GM23338 (cell line): ENCODE data around the gene SLC35G4. TPM values are rescaled to one million over a fixed set of nuclear protein-coding genes. Genes with fewer than 3 reads are reported as not detected.

Experiments
- ATAC-seq: fragments of 200-7000 bp; cut with Tn5 transposase; 3 replicates; pipeline ENCODE4 v1.9.1; 2020
- DNase-seq: peaks from one replicate; pipeline ENCODE4 v3.0.0-alpha.2; 2015; ENCODE audit warnings: low spot score
- H2AFZ ChIP-seq: fragments of 200-600 bp; sonication (generic); 2 replicates; pipeline ENCODE4 v1.8.0; 2016; ENCODE audit warnings: antibody characterized with exemption, mild to moderate bottlenecking, moderate library complexity
- H3F3A ChIP-seq: fragments of 200-600 bp; sonication (generic); replicated peaks from 2 replicates; pipeline ENCODE4 v1.8.0; 2017; ENCODE audit warnings: antibody characterized with exemption, mixed run types, low read depth
- H3K27ac ChIP-seq: fragments of 200-600 bp; sonication (generic); 2 replicates; pipeline ENCODE4 v1.6.1; 2016; ENCODE audit warnings: low read depth
- H3K27me3 ChIP-seq: fragments of 200-600 bp; sonication (generic); 2 replicates; pipeline ENCODE4 v1.8.0; 2016; ENCODE audit warnings: mild to moderate bottlenecking, mixed run types, moderate library complexity; ENCODE audit not compliant: insufficient read depth
- H3K36me3 ChIP-seq: fragments of 200-600 bp; sonication (generic); 2 replicates; pipeline ENCODE4 v1.8.0; 2016; ENCODE audit warnings: mild to moderate bottlenecking; ENCODE audit not compliant: insufficient read depth
- H3K4me1 ChIP-seq: fragments of 200-600 bp; sonication (generic); 2 replicates; pipeline ENCODE4 v1.8.0; 2016; ENCODE audit warnings: mild to moderate bottlenecking, moderate library complexity; ENCODE audit not compliant: insufficient read depth
- H3K4me2 ChIP-seq: fragments of 200-600 bp; sonication (generic); 2 replicates; pipeline ENCODE4 v1.7.1; 2017; ENCODE audit warnings: mixed run types
- H3K4me3 ChIP-seq: fragments of 200-600 bp; sonication (generic); 2 replicates; pipeline ENCODE4 v1.6.1; 2016; ENCODE audit warnings: mixed run types
- H3K79me2 ChIP-seq: fragments of 200-600 bp; sonication (generic); replicated peaks from 2 replicates; pipeline ENCODE4 v1.8.0; 2017; ENCODE audit warnings: mild to moderate bottlenecking; ENCODE audit not compliant: insufficient read depth
- H3K9me2 ChIP-seq: fragments of 200-600 bp; sonication (generic); 2 replicates; pipeline ENCODE4 v1.8.0; 2017; ENCODE audit not compliant: insufficient read depth
- H4K20me1 ChIP-seq: fragments of 200-600 bp; sonication (generic); replicated peaks from 2 replicates; pipeline ENCODE4 v1.8.0; 2017; ENCODE audit warnings: mild to moderate bottlenecking; ENCODE audit not compliant: insufficient read depth
- H3K27ac Mint-ChIP-seq: 2 replicates; pipeline ENCODE4 v1.8.0; 2020; ENCODE audit warnings: inconsistent platforms, mild to moderate bottlenecking, moderate library complexity, mixed read lengths
- H3K27me3 Mint-ChIP-seq: 3 replicates; pipeline ENCODE4 v1.8.0; 2022; ENCODE audit warnings: low read depth, mild to moderate bottlenecking, moderate library complexity, mixed read lengths, inconsistent platforms; ENCODE audit not compliant: insufficient read depth, poor library complexity
- H3K36me3 Mint-ChIP-seq: 3 replicates; pipeline ENCODE4 v1.8.0; 2021; ENCODE audit warnings: low read depth, mild to moderate bottlenecking, inconsistent platforms, moderate library complexity, mixed read lengths
- H3K4me1 Mint-ChIP-seq: 3 replicates; pipeline ENCODE4 v1.8.0; 2020; ENCODE audit warnings: mild to moderate bottlenecking, inconsistent platforms, mixed read lengths
- H3K4me3 Mint-ChIP-seq: 3 replicates; pipeline ENCODE4 v1.8.0; 2021; ENCODE audit warnings: moderate library complexity, mild to moderate bottlenecking, inconsistent platforms, mixed read lengths
- H3K9me3 Mint-ChIP-seq: 3 replicates; pipeline ENCODE4 v1.8.0; 2020; ENCODE audit warnings: moderate library complexity, mild to moderate bottlenecking, inconsistent platforms, mixed read lengths
- STAT1 ChIP-seq: IDR thresholded peaks from one replicate; pipeline ENCODE4 v1.6.1; 2016; ENCODE audit warnings: antibody characterized with exemption; ENCODE audit not compliant: unreplicated experiment
- polyA plus RNA-seq: library from polyadenylated mRNA; unstranded; fragments of >200 nt; fragmentation: Nextera tagmentation; extraction: Ambion mirVana; gene quantifications from 2 replicates; pipeline ENCODE4 v1.2.1, GENCODE V29; 2016
- total RNA-seq: library from RNA; depleted of rRNA; stranded (reverse); fragments of >200 nt; shearing (Covaris generic); gene quantifications from 2 replicates; pipeline ENCODE4 v1.2.3, GENCODE V29; 2014
- TF ChIP-seq, protein P1 (sequence below): fragments of 250-450 bp; sonication (Bioruptor Pico); IDR thresholded peaks from 2 replicates; pipeline ENCODE4 v1.5.0; 2020; ENCODE audit warnings: mild to moderate bottlenecking, moderate library complexity
- TF ChIP-seq, protein P2 (sequence below), 2 experiments: fragments of 200-600 bp in 1 of 2; sonication (generic) in 1 of 2; conservative IDR thresholded peaks; 2 replicates each; pipeline versions ENCODE4 v1.5.1 to v1.6.1; 2016 to 2017; ENCODE audit warnings: antibody characterized with exemption in 2 of 2, low read depth in 2 of 2, mild to moderate bottlenecking in 2 of 2, moderate library complexity in 1 of 2

SLC35G4 gene
- total and polyA plus RNA-seq, 2 experiments from 2014 or later = not detected

DNA sequence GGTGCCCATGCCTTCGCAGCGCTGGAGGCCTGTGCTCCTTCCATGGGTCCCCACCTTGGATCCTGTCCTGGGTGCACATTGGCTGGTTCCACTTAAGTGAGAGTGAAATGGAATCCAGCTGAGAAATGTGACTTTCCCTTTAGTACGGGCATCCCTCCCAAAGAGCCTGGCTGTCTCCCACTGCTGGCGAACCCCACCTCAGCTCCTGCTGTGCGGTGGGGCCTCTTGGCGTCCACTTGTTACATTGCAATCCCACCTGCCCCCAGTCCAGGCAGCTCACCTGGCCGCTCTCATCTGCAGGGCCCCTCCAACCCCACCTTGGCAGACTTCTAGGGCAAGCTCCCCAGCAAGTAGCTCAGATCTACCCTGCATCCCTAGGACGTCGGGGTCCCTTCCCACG lies 44.1 kb downstream of the SLC35G4 start (continued):
- TF ChIP-seq, protein P1, sequence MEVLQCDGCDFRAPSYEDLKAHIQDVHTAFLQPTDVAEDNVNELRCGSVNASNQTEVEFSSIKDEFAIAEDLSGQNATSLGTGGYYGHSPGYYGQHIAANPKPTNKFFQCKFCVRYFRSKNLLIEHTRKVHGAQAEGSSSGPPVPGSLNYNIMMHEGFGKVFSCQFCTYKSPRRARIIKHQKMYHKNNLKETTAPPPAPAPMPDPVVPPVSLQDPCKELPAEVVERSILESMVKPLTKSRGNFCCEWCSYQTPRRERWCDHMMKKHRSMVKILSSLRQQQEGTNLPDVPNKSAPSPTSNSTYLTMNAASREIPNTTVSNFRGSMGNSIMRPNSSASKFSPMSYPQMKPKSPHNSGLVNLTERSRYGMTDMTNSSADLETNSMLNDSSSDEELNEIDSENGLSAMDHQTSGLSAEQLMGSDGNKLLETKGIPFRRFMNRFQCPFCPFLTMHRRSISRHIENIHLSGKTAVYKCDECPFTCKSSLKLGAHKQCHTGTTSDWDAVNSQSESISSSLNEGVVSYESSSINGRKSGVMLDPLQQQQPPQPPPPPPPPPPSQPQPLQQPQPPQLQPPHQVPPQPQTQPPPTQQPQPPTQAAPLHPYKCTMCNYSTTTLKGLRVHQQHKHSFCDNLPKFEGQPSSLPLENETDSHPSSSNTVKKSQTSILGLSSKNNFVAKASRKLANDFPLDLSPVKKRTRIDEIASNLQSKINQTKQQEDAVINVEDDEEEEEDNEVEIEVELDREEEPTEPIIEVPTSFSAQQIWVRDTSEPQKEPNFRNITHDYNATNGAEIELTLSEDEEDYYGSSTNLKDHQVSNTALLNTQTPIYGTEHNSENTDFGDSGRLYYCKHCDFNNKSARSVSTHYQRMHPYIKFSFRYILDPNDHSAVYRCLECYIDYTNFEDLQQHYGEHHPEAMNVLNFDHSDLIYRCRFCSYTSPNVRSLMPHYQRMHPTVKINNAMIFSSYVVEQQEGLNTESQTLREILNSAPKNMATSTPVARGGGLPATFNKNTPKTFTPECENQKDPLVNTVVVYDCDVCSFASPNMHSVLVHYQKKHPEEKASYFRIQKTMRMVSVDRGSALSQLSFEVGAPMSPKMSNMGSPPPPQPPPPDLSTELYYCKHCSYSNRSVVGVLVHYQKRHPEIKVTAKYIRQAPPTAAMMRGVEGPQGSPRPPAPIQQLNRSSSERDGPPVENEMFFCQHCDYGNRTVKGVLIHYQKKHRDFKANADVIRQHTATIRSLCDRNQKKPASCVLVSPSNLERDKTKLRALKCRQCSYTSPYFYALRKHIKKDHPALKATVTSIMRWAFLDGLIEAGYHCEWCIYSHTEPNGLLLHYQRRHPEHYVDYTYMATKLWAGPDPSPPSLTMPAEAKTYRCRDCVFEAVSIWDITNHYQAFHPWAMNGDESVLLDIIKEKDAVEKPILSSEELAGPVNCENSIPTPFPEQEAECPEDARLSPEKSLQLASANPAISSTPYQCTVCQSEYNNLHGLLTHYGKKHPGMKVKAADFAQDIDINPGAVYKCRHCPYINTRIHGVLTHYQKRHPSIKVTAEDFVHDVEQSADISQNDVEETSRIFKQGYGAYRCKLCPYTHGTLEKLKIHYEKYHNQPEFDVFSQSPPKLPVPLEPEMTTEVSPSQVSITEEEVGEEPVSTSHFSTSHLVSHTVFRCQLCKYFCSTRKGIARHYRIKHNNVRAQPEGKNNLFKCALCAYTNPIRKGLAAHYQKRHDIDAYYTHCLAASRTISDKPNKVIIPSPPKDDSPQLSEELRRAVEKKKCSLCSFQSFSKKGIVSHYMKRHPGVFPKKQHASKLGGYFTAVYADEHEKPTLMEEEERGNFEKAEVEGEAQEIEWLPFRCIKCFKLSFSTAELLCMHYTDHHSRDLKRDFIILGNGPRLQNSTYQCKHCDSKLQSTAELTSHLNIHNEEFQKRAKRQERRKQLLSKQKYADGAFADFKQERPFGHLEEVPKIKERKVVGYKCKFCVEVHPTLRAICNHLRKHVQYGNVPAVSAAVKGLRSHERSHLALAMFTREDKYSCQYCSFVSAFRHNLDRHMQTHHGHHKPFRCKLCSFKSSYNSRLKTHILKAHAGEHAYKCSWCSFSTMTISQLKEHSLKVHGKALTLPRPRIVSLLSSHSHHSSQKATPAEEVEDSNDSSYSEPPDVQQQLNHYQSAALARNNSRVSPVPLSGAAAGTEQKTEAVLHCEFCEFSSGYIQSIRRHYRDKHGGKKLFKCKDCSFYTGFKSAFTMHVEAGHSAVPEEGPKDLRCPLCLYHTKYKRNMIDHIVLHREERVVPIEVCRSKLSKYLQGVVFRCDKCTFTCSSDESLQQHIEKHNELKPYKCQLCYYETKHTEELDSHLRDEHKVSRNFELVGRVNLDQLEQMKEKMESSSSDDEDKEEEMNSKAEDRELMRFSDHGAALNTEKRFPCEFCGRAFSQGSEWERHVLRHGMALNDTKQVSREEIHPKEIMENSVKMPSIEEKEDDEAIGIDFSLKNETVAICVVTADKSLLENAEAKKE = no peak
- TF ChIP-seq STAT1 = no peak

DNA sequence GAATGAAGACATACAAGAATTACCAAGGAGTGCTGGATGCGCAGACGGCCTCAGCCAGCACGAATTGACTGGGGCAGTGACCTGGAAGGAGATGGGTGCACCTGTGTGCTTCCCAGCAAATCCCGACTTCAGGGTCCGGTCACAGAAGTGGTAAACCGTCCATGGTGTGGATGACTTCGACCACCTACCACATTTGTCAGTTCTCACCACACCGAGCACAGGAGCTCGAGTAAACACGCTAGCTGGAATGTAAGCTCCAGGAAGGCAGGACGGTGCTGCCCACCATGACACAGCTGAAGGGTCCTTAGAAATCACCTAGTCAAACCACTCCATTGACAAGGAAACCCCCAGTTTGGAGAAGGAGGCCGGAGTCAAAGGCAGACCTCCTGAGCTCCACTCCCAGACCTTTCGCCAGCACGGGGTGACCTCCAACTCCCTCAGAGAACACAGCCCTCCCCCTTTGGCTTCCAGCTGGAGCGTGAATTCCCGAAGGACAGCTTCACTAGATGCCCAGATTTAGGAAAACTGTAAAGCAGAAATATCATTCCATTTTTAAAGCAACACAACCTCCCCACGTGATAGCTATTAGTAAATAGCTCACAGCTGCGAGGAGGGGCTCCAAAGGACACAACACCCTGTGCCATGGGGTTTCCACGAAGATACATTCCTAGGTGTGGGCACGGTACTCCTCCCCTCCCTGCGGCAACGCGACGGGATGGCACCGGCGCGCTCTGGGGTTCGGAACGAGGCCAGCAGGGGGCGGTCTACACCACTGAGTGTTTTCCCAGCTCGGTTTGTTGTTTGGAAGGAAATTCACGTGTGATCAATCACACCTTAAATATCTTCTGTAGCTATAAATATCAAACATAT lies 45.6 kb downstream of the SLC35G4 start:
- TF ChIP-seq, protein P1 = no peak
- TF ChIP-seq, protein P2, sequence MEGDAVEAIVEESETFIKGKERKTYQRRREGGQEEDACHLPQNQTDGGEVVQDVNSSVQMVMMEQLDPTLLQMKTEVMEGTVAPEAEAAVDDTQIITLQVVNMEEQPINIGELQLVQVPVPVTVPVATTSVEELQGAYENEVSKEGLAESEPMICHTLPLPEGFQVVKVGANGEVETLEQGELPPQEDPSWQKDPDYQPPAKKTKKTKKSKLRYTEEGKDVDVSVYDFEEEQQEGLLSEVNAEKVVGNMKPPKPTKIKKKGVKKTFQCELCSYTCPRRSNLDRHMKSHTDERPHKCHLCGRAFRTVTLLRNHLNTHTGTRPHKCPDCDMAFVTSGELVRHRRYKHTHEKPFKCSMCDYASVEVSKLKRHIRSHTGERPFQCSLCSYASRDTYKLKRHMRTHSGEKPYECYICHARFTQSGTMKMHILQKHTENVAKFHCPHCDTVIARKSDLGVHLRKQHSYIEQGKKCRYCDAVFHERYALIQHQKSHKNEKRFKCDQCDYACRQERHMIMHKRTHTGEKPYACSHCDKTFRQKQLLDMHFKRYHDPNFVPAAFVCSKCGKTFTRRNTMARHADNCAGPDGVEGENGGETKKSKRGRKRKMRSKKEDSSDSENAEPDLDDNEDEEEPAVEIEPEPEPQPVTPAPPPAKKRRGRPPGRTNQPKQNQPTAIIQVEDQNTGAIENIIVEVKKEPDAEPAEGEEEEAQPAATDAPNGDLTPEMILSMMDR (conservative IDR thresholded peaks at IDR 0.05; ENCODE audit: low read depth in 2 of 2) = peak; percentile 88 to 93
- no peaks in the 10 kb centered on the region for H3K79me2 ChIP-seq
- peaks cover 10% of the 10 kb centered on the region for H3K27me3 Mint-ChIP-seq
- H3K4me2 ChIP-seq = 0 out of 2 replicates have a peak overlapping the region, but pooled peaks have one; percentile 21
- no peaks in the 10 kb centered on the region for H3K9me2 ChIP-seq
- peak overlapping the region; percentile 37; the same call in 2 of the 3 replicates for H3K4me3 Mint-ChIP-seq
- no peak overlapping the region for H3K27ac ChIP-seq
- H2AFZ ChIP-seq = peak overlapping the region; percentile 48
- no peaks in the 10 kb centered on the region; the same call in 2 of the 3 replicates for H3K9me3 Mint-ChIP-seq
- H3K36me3 ChIP-seq = no peaks in the 10 kb centered on the region
- H3K4me1 Mint-ChIP-seq = no peaks in the 10 kb centered on the region
- no peaks in the 10 kb centered on the region; the same call in 2 of the 3 replicates for H3K36me3 Mint-ChIP-seq
- H3K27ac Mint-ChIP-seq = no peak overlapping the region
- ATAC-seq (peak; percentile 97), DNase-seq (peak; percentile 77)
- no peaks in the 10 kb centered on the region for H3K27me3 ChIP-seq
- H3K4me3 ChIP-seq = no peak overlapping the region
- H3F3A ChIP-seq = no peaks in the 10 kb centered on the region
- no peaks in the 10 kb centered on the region for H4K20me1 ChIP-seq
- H3K4me1 ChIP-seq = no peaks in the 10 kb centered on the region
